Lung (tissue), 16 donors: ENCODE results near the gene ACTR10. TPM values are rescaled to one million over a fixed set of nuclear protein-coding genes. Genes with fewer than 3 reads are reported as not detected.

Experiments used
- ATAC-seq: fragments of 200-7000 bp; cut with Tn5 transposase; one replicate; pipeline ENCODE4 v1.9.1; 2020; ENCODE audit warnings: moderate number of reproducible peaks; ENCODE audit not compliant: insufficient read depth, low FRiP score
- DNase-seq, 3 donors: peaks; one replicate each; pipeline ENCODE4 v3.0.0-alpha.2; 2013 to 2017
- H3K27ac ChIP-seq, 2 donors: one replicate each; pipeline ENCODE4 v1.5.1; 2013; ENCODE audit warnings: mild to moderate bottlenecking in 2 of 2, moderate library complexity in 2 of 2, control low read depth in 1 of 2, inconsistent platforms in 1 of 2, low read depth in 1 of 2, low read length in 1 of 2
- H3K27me3 ChIP-seq, 3 donors: one replicate each; pipeline ENCODE4 v1.5.1; 2013; ENCODE audit warnings: low read length in 2 of 3; ENCODE audit not compliant: control insufficient read depth in 3 of 3, insufficient read depth in 3 of 3
- H3K36me3 ChIP-seq, 4 donors: one replicate each; pipeline ENCODE4 v1.5.1; 2013; ENCODE audit warnings: low read length in 4 of 4, mild to moderate bottlenecking in 1 of 4, moderate library complexity in 1 of 4; ENCODE audit not compliant: control insufficient read depth in 4 of 4, insufficient read depth in 4 of 4
- H3K4me1 ChIP-seq, 5 donors: one replicate each; pipeline ENCODE4 v1.5.1; 2013; ENCODE audit warnings: low read length in 5 of 5, mild to moderate bottlenecking in 2 of 5, moderate library complexity in 1 of 5; ENCODE audit not compliant: control insufficient read depth in 5 of 5, insufficient read depth in 5 of 5
- H3K4me3 ChIP-seq: one replicate; pipeline ENCODE4 v1.5.1; 2013; ENCODE audit warnings: mild to moderate bottlenecking, control low read depth, moderate library complexity
- H3K9ac ChIP-seq, 2 donors: one replicate each; pipeline ENCODE4 v1.5.1; 2013; ENCODE audit warnings: low read length in 2 of 2, control low read depth in 1 of 2; ENCODE audit not compliant: insufficient read depth in 1 of 2
- H3K9me3 ChIP-seq, 4 donors: one replicate each; pipeline ENCODE4 v1.5.1; 2013; ENCODE audit warnings: low read length in 3 of 4, mild to moderate bottlenecking in 1 of 4, moderate library complexity in 1 of 4; ENCODE audit not compliant: control insufficient read depth in 4 of 4, insufficient read depth in 3 of 4
- WGBS, 2 donors: extraction: QIAGEN DNeasy Blood & Tissue Kit; methylation state at CpG; one replicate each; pipeline ENCODE4 v1.1.7; 2013; 5-methylcytosine and 5-hydroxymethylcytosine counted together
- long read RNA-seq, 5 donors: transcript quantifications; one replicate each; lab custom pipeline, GENCODE V29; 2026
- polyA plus RNA-seq, 2 donors: library from polyadenylated mRNA; stranded (reverse); fragments of 200-250 nt; gene quantifications; one replicate each; pipeline ENCODE4 v1.2.1, GENCODE V29; 2013
- total RNA-seq, 2 donors: library from RNA; depleted of rRNA in 1 of 2; stranded (reverse); fragments of >200 nt in 1 of 2; gene quantifications; one replicate each; pipeline ENCODE4 v1.2.1, GENCODE V29; 2014 to 2021
- TF ChIP-seq, protein P1 (sequence below): IDR thresholded peaks from 2 replicates; pipeline ENCODE4 v1.5.1; 2012; ENCODE audit warnings: mild to moderate bottlenecking; ENCODE audit errors: control extremely low read depth, extremely low read depth
- donor health status: control.
- donor health status: control.
- donor health status: Bipolar disorder and iron deficiency.
- donor health status: healthy.
- donor health status: DM: yes; HTN: yes; CAD: no.

ACTR10 gene
- total RNA-seq (10 to 100 TPM; 56.7 to 83.6 TPM), polyA plus RNA-seq (10 to 100 TPM; 53.8 to 77.9 TPM)
- long read RNA-seq, donor 1, transcript ACTR10-201 (13 exons, 2,419 nt), result major isoform, 32 of 116 reads
- long read RNA-seq, donor 1, partial matches to known transcripts, result 36 of 116 reads
- long read RNA-seq, donor 1, other reads (novel, unspliced or antisense), result 45 of 116 reads
- long read RNA-seq, donor 2, transcript ACTR10-201 (13 exons, 2,419 nt), result major isoform, 10 of 16 reads
- long read RNA-seq, donor 2, partial matches to known transcripts, result 5 of 16 reads
- long read RNA-seq, donor 2, other reads (novel, unspliced or antisense), result 0 of 16 reads
- long read RNA-seq, donor 3, transcript ACTR10-201 (13 exons, 2,419 nt), result major isoform, 22 of 30 reads
- long read RNA-seq, donor 3, partial matches to known transcripts, result 7 of 30 reads
- long read RNA-seq, donor 3, other reads (novel, unspliced or antisense), result 0 of 30 reads
- long read RNA-seq, donor 4, transcript ACTR10-201 (13 exons, 2,419 nt), result major isoform, 13 of 22 reads
- long read RNA-seq, donor 4, partial matches to known transcripts, result 8 of 22 reads
- long read RNA-seq, donor 4, other reads (novel, unspliced or antisense), result 0 of 22 reads
- long read RNA-seq, donor 5, transcript ACTR10-201 (13 exons, 2,419 nt), result major isoform, 38 of 57 reads
- long read RNA-seq, donor 5, partial matches to known transcripts, result 17 of 57 reads
- long read RNA-seq, donor 5, other reads (novel, unspliced or antisense), result 0 of 57 reads

DNA sequence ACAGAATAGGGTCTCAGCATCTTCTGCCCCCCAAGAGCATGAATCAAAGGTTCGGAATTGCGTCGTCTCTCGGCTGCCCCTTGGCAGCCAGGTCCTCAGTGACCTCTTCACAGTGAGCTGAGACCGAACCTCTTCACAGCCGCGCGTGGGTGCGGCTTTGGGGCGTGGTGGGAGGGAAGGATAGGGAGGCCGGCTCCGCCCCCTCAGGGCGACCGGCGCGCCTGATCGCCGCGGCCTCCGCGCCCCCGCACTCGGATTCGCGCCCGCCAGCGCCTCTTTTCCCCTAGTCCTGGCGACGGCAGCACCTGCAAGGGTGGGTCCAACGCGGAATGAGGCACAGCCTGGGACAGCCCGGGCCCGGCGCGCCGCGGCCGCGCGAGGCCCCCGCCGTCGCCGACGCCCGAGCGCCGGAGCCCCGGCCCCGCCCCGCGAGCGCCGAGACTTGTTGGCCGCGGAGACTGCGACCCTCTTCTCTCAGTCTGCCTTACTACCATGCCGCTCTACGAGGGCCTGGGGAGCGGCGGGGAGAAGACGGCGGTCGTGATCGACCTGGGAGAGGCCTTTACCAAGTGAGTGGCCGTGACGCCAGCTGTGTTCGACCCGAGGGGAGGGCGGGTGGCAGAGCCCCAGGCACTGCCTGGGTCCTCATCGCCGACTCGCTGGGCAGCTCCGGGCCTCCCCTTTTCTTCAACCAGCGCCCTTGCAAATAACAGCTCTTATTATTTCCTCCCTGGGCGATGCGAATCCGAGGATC, at the start of gene ACTR10:
Gene ACTR10 (plus strand): TSS at position 424 of the 754 bp plus-strand sequence. CDS start 69 bp downstream, at position 493.
- H3K9ac ChIP-seq, result peak within 1 kb of the TSS; percentile 87 to 94
- peaks cover 1 to 15% (median 3%) of the 10 kb centered on the region in 5 donors for H3K4me1 ChIP-seq
- H3K27ac ChIP-seq, result peak within 1 kb of the TSS; percentile 89 to 99
- DNase-seq (peak; percentile 86 to 88 (median 87)), ATAC-seq (peak; percentile 95)
- peak within 1 kb of the TSS; percentile 99 for H3K4me3 ChIP-seq
- WGBS, 2 donors, result 0 to 1% methylated on average over 65 to 78 of the region's 78 CpGs
- no peaks in the 10 kb centered on the region for H3K9me3 ChIP-seq
- peaks cover 0 to 3% (median 2%) of the 10 kb centered on the region in 4 donors for H3K36me3 ChIP-seq
- TF ChIP-seq, protein P1, sequence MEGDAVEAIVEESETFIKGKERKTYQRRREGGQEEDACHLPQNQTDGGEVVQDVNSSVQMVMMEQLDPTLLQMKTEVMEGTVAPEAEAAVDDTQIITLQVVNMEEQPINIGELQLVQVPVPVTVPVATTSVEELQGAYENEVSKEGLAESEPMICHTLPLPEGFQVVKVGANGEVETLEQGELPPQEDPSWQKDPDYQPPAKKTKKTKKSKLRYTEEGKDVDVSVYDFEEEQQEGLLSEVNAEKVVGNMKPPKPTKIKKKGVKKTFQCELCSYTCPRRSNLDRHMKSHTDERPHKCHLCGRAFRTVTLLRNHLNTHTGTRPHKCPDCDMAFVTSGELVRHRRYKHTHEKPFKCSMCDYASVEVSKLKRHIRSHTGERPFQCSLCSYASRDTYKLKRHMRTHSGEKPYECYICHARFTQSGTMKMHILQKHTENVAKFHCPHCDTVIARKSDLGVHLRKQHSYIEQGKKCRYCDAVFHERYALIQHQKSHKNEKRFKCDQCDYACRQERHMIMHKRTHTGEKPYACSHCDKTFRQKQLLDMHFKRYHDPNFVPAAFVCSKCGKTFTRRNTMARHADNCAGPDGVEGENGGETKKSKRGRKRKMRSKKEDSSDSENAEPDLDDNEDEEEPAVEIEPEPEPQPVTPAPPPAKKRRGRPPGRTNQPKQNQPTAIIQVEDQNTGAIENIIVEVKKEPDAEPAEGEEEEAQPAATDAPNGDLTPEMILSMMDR, result no peak
- peaks cover 0 to 4% (median 0%) of the 10 kb centered on the region in 3 donors for H3K27me3 ChIP-seq

DNA sequence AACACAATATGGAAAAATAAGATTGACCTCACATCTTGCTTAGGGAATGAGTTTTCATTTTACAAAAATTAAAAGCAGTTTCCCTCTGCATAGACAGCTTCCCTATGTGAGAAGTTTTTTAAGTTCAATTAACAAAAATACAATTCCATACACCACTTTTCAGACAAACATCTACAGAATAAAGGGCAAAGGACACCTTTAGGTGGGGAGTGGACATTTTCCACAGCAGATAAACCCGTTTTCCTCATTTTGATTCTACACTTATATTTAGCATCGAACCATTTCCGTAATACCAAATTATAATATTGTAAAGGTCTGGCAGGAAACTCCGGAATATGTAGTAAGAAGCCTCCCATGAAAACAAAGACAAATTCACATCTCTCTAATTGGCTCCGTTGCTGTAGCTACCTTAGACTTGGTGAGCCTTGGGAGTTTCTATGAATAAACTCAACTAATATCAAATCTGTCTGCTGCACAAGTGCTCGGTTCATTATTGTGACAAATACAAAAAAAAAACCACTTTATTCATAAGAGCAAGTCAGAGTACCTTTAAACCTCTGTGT, 49.6 kb upstream of the ACTR10 start:
- 88% methylated on average over 6 of the region's 6 CpGs for WGBS, 2 donors
- peaks cover 0 to 26% (median 0%) of the 10 kb centered on the region in 5 donors for H3K4me1 ChIP-seq
- H3K4me3 ChIP-seq, result no peak overlapping the region
- no peaks in the 10 kb centered on the region for H3K9me3 ChIP-seq
- H3K36me3 ChIP-seq, result no peaks in the 10 kb centered on the region
- H3K27ac ChIP-seq, result no peak overlapping the region
- peaks cover 0 to 13% (median 9%) of the 10 kb centered on the region in 3 donors for H3K27me3 ChIP-seq
- no peak overlapping the region for H3K9ac ChIP-seq
- DNase-seq, result no peak
- no peak for ATAC-seq
- TF ChIP-seq, protein P1, result no peak

DNA sequence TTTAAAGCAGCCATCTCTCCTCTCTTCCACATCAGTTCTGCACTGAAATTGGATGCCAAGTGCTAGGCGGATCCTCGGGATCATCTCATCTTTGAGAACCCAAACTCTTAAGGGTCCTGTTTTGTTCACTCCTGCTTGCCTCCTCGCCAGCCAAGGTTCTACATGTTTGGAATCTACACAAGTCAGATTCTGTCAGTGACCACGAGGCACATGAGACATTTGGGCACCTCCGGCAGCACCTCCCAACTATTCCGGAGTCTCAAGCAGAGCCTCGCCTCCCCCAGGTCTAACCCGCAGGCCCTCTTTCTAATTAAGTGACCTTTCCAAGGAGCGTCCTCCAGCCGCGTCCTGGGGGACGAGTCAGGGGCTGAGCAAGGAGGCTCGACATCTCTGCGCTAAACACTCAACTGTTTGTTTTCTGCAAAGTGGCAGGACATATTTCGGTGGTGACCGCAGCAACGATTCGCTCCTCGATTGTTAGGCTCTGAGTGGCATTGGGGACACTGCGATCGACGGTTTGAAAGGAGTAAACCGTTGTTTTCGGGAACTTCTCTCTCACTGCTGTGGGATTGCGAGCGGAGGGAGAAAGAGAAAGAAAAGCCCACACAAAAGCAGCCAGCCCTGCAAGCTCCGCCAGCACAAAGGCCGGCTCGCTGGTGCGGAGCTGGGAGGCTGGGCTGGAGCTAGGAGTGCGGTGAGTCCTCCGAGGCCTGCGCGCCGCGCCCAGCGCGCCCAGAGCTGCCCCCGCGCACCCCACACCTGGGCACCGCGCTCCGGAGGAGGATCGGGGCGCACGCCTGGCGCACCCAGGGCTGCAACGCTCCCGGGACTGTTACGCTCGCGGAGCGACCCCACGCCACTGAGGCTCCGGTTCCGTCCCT, 48.6 kb upstream of the ACTR10 start:
- WGBS, 2 donors, result 3 to 4% methylated on average over 33 to 56 of the region's 56 CpGs
- H3K9ac ChIP-seq, result peak overlapping the region; percentile 41 to 86
- TF ChIP-seq, protein P1, result no peak
- H3K4me3 ChIP-seq, result peak overlapping the region; percentile 70
- H3K27me3 ChIP-seq, result peaks cover 0 to 13% (median 9%) of the 10 kb centered on the region in 3 donors
- H3K36me3 ChIP-seq, result no peaks in the 10 kb centered on the region
- DNase-seq (peak; percentile 50 to 75 (median 58)), ATAC-seq (peak; percentile 56)
- H3K27ac ChIP-seq, result peak overlapping the region in 1 of 2 donors; percentile 36
- peaks cover 0 to 20% (median 0%) of the 10 kb centered on the region in 5 donors for H3K4me1 ChIP-seq
- no peaks in the 10 kb centered on the region for H3K9me3 ChIP-seq
